G401 (cell line): ENCODE data around the gene INF2. TPM values are rescaled to one million over a fixed set of nuclear protein-coding genes. Genes with fewer than 3 reads are reported as not detected.
A peak's percentile ranks its signal among the peaks of the same experiment; 100 is the strongest.
"Not testable (repeated sequence)": the region's sequence is repeated elsewhere in the genome, so short reads cannot be mapped to it uniquely, and the experiment has no call there.

Experiments
- DNase-seq: peaks from one replicate; pipeline ENCODE4 v3.0.0-alpha.2; 2015; ENCODE audit warnings: low spot score
- in situ Hi-C: cut with HindIII; loops from 2 replicates; pipeline ENCODE4 v1.10.0; 2016; ENCODE audit warnings: low sequenced_read_pairs, mixed read lengths
- total RNA-seq: library from RNA; depleted of rRNA; stranded (reverse); fragments of >200 nt; shearing (Covaris generic); gene quantifications from 2 replicates; pipeline ENCODE4 v1.2.3, GENCODE V29; 2014

INF2 gene
- total RNA-seq, 1 experiment from 2014 or later: 31.3 TPM

DNA sequence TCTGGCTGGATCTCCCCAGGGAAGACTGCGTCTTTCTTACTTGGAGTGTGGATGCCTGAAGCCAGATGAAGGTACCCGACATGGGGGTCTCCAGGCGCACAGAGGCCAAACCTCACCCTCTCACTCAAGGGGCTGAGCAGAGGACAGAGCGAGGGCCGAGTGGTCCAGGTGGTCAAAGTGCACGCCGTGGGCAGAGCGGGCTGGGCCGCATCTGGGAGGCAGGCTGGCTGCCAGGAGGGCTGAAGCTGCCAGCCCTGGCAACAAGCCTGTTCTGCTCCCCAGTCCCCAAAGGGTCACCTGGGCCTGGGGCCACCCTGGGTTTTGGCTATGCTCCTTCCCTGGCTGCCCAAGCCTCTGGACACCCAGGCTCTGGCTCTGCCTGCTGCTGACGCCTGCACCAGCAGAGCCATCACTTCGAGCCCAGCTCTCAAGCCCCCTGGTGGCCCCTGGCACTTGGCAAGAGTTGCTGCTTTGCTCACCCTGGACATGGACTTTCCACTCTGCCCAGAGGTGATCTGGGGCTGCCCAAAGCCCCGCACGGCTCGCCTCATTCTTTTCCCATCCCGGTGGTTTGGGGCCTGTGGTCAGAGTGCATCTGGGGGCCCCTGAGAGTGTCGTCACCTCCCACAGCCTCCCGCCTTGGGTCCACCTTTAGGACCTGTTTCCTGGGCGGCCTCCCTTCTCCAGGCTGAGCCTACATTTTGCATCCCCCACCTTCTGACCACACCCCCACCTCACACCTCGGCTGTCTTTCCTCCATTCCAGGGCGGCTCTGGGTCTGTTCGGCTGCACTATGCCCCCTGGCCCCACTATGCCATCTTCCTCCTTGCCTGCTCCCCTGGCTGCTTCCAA lies 37.4 kb downstream of the INF2 start:
- no peak for DNase-seq
- in situ Hi-C loops: no loop called here

DNA sequence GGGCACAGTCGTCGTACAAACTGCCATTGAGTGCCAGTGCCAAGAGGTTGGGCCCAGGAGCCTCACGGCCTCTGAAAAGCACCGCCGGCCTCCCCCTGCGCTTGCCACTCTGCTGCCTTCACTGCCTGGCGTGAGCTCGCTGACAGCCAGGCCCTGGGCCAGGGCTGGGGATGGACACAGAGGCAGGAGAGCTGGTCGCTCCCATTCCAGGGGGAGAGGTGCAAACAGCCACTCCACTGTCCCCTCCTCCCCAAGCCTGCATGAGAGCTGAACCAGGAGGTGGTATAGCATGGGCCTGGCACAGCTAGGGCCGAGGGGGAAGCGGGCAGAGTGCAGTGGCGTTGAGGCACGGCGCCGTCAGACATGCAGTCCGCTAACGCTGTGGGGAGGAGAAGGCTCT lies 39.2 kb downstream of the INF2 start:
- DNase-seq: no peak
- in situ Hi-C loops: no loop called here

DNA sequence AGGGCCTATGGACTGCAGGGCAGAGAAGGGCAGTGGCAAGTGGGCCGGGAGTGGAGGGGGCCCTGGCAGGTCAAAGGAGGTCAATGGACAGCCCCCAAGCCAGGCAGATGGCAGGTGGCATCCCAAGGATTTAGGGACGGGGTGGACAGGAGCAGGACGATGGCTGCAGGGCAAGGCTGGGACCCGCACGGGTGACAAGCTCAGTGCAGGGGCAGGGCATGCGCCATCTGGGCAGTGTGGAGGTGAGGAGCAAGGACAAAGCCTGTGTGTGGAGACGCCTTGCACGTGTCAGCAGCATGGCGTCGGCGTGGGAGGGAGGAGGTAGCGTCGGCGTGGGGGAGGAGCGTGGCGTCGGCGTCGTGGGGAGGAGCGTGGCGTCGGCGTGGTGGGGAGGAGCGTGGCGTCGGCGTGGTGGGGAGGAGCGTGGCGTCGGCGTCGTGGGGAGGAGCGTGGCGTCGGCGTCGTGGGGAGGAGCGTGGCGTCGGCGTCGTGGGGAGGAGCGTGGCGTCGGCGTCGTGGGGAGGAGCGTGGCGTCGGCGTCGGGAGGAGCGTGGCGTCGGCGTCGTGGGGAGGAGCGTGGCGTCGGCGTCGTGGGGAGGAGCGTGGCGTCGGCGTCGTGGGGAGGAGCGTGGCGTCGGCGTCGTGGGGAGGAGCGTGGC lies 39.9 kb downstream of the INF2 start:
- in situ Hi-C loops: not testable (repeated sequence)

DNA sequence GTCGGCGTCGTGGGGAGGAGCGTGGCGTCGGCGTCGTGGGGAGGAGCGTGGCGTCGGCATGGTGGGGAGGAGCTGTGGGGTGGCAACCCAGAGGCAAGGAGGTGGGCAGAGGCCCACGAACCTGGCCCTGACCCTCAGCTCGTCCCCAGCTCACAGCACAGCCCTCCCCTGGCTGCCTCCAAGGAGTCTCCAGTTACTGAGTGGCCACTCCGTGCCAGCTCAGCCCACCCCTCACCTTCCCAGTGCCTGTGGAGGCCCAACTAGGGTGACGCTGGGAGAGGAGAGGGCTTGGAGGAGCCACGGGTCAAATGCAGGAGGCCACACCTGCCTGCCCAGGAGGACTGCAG lies 40.4 kb downstream of the INF2 start:
- DNase-seq: no peak
- in situ Hi-C loops: no loop called here

More for the DNA sequence above, 39.9 kb downstream of the INF2 start:
- not testable (repeated sequence) for DNase-seq

DNA sequence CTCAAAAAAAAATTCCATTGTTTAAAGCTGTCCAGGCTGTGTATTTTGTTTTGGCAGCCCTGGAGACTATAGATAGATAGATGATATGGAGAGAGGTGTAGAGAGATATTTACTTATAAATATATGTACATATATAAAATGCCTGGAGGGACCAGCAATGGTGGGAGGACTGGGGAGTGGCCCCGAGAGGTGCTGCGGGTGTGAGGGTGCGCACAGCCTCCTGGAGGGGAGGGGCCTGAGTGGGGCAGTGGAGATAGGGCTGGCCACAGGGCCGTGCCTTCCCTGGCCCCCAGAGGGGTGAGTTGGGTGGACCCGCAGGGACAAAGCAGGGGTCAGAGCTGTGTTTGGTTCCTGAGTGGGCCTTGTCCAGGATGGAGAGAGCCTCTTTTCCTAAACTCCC lies 41.1 kb downstream of the INF2 start:
- no peak for DNase-seq
- in situ Hi-C loops: no loop called here

DNA sequence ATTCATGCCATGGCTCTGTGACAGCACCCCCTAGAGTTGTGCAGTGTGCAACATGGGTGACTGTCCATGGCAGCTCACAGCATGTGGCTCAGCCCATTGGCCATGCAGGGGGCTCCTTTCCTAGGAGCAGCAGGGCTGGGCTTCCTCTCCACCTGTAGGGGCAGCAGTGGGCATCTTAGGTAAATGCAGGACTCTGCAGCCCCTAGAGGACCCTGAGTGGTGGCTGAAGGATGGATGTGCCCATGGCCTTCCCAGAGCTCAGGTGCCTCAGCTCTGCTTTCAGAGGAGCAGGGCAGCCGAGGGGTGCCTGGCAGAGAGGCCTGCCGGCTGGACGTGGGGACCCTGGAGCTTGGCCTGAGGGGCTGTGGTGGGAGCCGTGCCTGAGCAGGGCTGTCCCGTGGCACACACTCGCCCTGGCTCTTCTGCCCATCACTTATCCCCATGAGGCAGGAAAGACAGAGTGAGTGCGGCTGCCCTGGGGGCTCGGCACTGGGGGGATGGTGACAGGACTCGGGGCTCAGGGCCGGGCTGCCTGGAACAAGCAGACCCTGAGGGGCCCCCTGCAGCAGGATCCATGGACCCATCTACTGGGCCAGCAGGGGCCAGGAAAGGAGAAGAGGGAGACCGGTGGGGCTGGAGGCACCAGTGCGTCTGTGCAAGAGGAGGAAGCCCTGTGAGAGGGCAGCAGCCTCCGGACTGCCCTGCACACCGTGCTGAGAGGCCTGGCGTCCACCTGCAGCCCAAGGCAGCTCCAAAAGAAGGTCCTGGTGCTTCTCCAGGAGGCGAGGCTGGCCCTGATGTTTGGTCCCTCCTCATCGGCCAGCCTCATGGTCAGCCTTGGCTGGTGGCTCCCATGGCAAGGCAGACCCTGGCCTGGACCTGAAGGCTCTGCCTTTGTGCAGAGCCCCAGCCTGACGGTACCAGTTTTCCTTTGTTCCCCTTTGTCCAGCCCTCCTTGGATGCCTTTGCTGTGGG lies 42.2 kb downstream of the INF2 start:
- no peak for DNase-seq
- in situ Hi-C loops: no loop called here

DNA sequence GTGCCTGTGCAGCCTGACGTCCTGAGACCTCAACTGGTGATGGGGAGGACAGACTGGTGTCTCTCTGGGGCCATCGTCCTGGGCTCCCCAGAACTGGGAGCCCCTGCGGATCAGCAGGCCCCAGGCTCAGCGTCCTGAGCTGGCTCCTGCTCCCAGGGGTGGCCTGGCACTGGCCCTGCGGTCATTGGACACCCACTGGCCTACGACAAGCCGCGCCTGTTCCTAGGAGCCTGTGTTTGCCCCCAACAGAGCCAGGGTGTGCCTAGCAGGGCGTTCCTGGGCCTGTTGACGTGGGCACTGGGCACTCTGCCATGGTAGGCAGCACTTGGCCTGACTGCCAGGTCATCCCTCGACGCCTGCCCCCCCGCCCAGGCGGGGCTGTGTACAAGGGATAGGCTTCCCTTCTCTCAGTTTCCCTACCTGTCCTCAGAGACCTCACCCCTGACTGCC lies 43.0 kb downstream of the INF2 start:
- in situ Hi-C loops: no loop called here
- DNase-seq: no peak

DNA sequence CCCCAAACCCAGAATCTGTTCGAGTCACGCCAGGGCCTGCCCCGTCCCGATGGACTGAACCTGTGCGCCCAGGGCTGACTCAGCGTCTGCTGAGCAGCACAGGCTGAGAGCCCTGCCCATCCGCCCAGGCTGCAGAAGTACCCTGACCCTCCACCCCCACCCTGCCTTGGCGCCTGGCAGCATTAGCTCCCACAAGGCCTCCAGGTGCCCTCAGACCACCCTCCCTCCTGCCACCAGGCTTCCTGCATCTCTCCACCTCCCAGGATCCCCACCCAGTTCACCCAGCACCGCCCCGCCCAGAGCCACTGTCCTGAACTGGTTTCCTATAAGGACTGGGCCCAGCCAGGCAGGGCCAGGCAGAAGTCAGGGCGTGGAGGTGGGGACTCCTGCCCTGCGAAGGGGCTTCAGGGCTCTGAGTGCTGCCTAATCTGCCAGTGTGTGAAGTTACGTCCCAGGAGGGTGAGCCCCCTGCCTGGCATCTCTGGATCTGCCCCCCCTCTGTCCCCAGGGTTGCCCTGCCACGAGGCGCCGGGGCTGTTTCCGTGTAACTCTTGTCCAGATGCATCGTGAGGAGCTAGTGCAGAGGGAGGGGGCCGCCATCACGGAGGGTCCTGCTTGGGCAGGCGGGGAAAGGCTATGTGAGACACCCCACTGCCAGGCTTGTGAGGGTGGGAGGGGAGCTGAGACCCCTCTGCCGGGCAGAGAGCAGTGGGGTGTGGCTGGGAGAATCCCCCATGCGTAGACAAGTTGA lies 43.7 kb downstream of the INF2 start:
- no peak for DNase-seq
- in situ Hi-C loops: no loop called here

DNA sequence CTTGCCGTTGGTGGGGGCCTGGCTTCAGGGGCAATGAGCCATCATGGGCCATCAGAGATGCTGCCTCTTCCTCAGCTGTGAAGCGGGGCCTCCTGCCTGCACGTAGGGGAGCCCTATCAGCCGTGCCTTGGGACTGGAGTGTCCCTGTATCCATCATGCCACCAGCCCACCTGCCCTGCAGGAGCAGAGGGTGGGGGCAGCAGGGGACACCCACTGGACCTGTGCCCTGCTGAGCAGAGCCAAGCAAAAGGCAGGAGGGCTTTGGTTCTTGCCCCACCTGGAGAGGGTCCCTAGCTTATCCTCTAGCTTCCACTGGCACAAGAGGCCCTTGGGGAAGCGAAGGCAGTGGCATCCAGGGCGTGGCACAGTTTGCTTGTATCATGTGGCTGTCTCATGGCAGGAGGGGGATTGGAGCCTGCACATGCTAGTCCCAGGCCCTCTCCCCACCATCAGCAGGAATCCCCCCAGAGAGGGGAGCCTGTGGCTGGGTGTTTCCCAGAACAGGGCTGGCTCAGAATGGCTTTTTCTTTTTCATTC lies 44.7 kb downstream of the INF2 start:
- in situ Hi-C loops: no loop called here
- no peak for DNase-seq

DNA sequence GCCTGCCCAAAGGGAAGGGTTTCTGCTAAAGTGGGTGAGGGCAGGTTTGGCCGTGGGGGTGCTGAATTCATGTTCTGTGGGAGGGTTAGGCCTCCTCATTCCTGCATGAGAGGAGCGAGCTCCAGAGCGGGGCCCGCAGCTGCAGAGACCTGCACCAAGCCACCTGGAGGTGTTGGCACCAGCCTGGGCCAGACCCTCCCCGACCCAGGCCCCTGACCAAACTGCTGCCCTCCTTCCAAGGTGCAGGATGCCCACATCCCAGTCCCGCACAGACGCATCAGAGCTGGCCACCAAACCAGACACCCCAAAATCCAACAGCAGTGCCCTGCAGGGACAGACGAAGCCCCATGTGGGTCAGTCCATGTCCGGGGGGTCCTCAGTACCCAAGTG lies 45.2 kb downstream of the INF2 start:
- DNase-seq: no peak
- in situ Hi-C loops: no loop called here

DNA sequence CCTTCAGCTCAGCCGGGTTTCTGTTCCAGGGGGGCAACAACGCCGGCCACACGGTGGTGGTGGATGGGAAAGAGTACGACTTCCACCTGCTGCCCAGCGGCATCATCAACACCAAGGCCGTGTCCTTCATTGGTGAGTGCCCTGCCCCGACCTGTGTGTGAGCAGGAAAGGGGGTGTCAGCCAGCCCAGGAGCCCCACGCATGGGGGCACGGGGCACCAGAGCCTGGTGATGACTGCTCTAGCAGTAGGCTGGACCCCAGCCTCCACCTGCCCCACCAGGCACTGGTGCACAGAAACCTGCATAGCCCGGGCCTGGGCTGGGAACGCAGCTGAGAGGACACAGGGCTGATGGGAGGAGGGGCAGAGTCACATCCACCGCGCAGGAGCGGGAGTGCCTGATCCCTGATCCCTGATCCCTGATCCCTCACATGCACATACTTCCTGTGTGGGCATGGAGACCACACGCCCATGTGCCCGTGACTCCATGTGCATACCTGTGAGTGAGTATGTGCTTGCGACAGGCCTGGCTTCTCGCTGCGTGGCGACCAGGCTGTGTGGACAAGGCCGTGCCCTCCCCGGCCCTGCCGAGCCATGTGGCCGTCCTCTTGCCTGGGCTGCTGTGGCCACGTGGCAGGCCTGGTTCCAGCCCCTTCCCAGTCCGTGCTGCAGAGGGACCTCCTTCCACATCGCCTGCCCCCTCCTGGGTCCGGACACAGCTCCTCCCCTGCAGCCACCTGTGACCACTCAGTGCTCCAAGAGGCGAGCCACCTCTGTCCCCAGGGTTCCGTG lies 45.8 kb downstream of the INF2 start:
- DNase-seq: no peak
- in situ Hi-C loops: no loop called here

DNA sequence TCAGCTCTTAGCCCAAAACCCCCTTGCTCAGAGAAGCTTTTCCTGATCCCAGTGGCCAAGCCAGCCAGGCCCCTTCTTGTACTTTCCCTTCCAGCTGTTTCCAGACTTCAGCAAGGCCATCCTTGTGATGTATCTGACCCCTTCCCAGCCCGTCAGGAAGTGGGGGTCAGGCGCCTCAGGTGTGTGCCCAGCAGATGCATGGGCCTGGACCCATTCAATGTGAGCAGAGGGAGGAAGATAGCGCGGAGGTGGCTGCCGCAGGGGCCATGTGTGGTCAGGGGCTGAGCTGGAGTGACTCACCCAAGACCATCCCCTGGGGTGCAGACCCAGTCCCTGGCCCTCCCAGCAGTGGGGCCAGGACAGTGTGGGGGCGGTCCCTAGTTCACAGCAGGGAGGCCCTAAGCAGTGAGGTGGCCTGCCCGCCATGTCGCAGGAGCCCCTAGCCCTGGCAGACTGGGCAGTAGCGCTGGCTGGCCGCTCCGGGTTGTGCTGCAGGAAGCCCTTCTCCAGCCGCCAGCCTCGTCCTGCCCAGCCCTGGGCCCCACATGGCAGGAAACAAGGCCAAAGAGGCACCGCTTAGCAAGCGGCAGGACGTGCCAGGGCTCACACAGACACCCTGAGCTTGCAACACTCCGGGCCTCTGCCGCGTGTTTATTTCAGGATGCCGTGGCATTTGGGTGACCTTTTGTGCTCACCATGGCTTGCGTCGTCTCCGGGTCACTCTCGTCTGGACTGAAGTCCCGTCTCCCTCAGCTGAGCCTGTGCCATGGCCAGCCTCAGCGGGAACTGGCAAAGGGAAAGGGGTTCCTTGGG lies 46.6 kb downstream of the INF2 start:
- peak; percentile 52 for DNase-seq
- in situ Hi-C loops: no loop called here

DNA sequence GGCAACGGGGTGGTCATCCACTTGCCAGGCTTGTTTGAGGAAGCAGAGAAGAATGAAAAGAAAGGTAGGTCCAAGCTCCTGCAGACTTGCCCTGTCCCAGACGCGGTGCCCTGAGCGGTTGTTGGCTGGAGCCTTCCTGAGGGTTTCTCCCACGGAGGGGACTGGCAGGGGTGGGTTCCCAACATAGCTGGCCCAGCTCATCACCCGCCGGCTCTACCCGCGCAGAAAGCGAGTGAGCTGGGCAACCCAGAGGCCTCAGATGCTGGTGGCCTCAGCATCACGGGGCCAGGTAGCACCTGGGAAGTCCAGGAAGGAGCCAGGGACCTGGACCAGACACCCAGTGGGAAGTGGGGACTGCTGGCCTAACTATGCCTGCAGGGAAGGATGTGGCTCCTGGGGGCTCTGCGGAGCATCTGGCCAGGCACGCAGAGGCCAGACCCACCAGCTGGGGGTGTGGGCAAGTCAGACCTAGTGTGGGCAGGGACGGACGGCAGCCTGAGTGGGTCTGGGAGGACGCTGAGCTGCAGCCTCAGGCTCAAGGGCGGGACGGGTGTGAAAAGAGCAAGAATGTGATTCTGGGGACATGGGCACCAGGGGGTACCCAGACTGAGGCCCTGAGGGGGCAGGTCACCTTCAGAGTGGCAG lies 49.1 kb downstream of the INF2 start:
- in situ Hi-C loops: no loop called here

DNA sequence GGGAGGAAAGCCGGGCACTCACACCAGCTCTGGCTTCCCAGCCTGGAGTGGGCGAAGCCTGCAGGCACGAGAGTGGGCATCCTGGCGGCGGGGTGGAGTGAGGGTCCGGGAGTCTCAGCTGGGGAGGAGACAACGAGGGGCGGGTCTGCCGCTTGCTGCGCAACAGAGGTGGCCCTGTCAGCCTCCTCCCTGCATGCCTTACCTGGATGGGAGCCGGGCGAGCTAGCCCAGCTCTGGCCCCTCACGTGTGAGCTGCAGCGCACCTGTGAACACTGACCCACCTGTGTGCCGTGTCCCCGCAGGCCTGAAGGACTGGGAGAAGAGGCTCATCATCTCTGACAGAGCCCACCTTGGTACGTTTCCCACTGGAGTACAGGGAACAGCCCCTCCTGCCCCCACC lies 49.6 kb downstream of the INF2 start:
- DNase-seq: no peak
- in situ Hi-C loops: no loop called here

More for the DNA sequence above, 49.1 kb downstream of the INF2 start:
- DNase-seq: no peak

DNA sequence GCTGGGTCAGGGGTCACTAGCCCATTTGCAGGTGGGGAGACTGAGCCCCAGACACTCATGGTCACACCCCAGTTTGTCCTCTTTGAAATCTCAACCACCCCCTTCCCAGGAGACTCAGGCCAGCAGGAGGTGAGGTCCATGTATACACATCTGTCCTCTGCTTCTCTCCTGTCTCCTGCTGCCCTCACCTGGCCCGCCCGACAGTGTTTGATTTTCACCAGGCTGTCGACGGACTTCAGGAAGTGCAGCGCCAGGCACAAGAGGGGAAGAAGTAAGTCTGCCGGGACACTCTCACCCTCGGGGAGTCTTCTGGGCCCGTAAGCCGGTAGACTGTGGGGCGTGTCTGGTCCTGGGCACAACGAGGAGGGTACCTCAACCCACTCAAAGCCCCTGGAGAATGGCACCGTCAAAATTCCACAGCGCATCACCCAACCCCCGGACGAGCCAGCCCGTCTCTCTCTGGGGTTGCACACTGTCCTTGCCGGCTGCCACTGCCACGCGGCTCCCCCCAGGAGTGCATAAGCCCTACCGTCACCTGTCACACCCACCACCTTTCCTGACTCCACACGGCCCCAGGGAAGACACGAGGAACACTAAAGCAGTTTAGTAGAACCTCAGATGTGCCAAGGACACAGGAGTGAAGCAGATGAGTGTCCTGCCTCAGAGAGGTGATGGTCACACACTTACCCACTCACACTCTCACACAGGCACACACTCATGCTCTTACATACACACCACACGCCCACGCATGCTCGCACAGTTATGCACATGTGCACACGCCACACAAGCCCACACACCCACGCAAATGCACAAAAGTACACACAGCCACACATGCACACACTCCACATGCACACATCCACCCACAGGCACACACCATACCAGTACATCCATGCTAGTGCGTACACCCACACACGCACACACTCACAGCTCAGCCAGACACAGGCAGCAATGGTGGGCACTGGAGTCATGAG lies 50.4 kb downstream of the INF2 start:
- DNase-seq: no peak
- in situ Hi-C loops: no loop called here
